ENCODE data around the gene TAOK2.

DNA sequence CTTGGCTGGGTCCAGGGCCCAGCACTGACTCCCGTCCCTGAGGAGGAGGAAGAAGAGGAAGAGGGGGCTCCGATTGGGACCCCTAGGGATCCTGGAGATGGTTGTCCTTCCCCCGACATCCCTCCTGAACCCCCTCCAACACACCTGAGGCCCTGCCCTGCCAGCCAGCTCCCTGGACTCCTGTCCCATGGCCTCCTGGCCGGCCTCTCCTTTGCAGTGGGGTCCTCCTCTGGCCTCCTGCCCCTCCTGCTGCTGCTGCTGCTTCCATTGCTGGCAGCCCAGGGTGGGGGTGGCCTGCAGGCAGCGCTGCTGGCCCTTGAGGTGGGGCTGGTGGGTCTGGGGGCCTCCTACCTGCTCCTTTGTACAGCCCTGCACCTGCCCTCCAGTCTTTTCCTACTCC is 13.3 kb downstream of the TAOK2 start:
- TF ChIP-seq CTCF (IDR thresholded peaks at IDR 0.05 in 2 of 3, conservative IDR thresholded peaks at IDR 0.05 in 1 of 3; ENCODE audit: borderline replicate concordance in 1 of 3, insufficient read depth in 1 of 3, low read depth in 2 of 3, low read length in 2 of 3) (no peak), POLR2A (IDR thresholded peaks at IDR 0.05; ENCODE audit: borderline replicate concordance, extremely low read depth, insufficient read depth, insufficient read length) (no peak), EZH2phosphoT487 (IDR thresholded peaks at IDR 0.05; ENCODE audit: borderline replicate concordance) (no peak), ZNF274 (IDR thresholded peaks at IDR 0.05; ENCODE audit: low read depth, low read length) (no peak), RAD21 (IDR thresholded peaks at IDR 0.05; ENCODE audit: low read depth) (no peak), SIN3A (IDR thresholded peaks at IDR 0.05; ENCODE audit: low read depth) (no peak), POLR2AphosphoS5 (IDR thresholded peaks at IDR 0.05; ENCODE audit: low read depth, low read length) (no peak), ZFX (IDR thresholded peaks at IDR 0.05) (no peak), SP1 (IDR thresholded peaks at IDR 0.05; ENCODE audit: low read depth) (no peak), JUND (IDR thresholded peaks at IDR 0.05) (no peak), YY1 (IDR thresholded peaks at IDR 0.05; ENCODE audit: extremely low read depth, insufficient replicate concordance, low read depth, low read length) (no peak)
- TF ChIP-seq, protein P1, sequence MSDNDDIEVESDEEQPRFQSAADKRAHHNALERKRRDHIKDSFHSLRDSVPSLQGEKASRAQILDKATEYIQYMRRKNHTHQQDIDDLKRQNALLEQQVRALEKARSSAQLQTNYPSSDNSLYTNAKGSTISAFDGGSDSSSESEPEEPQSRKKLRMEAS (IDR thresholded peaks at IDR 0.05), result no peak
- TF ChIP-seq, protein P2, sequence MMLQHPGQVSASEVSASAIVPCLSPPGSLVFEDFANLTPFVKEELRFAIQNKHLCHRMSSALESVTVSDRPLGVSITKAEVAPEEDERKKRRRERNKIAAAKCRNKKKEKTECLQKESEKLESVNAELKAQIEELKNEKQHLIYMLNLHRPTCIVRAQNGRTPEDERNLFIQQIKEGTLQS (IDR thresholded peaks at IDR 0.05), result no peak
